RWPE1 (cell line): ENCODE measurements around the gene DDHD1.
"Not testable (repeated sequence)": the region's sequence is repeated elsewhere in the genome, so short reads cannot be mapped to it uniquely, and the experiment has no call there.

Experiments used
- CTCF ChIA-PET: fragments of 350-600 bp; sonication (Branson Sonifier 250); formaldehyde crosslinking; extraction: SDS; loops from one replicate; lab custom pipeline; 2021; lab: Yijun Ruan, JAX
- POLR2A ChIA-PET: fragments of 400-600 bp; formaldehyde crosslinking; extraction: SDS; loops from one replicate; lab custom pipeline; 2020; ENCODE audit warnings: antibody characterized with exemption; ENCODE audit not compliant: low non-redundant PET; lab: Yijun Ruan, JAX
- DNase-seq: peaks from one replicate; pipeline ENCODE4 v3.0.0; 2012; ENCODE audit warnings: low spot score
- H3K27ac ChIP-seq: fragments of 450-650 bp; 2 replicates; pipeline ENCODE4 v1.5.1; 2017
- TF ChIP-seq, protein P1 (sequence below): fragments of 450-650 bp; conservative IDR thresholded peaks from 2 replicates; pipeline ENCODE4 v1.5.1; 2017; ENCODE audit warnings: low read depth, mild to moderate bottlenecking

DDHD1 gene

DNA sequence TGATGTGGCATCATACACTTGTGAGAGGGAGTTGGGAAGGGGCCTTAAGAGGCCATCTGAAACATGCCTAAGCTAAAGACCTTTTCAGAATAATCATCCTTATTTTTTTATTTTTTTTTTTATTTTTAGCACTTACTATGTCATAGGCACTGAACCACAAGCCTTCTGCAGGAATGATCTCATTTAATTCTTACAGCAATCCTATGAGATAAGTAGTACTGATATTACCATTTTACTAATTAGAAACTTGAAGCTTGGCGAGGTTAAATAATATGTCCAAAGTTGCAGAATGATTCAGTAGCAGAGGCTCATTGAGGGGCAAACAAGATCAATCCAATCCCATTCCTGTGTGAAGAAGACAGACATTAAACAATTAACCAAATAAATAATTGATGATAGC is 33.4 kb upstream of the DDHD1 start:
- POLR2A ChIA-PET = no interaction called here
- CTCF ChIA-PET = no interaction called here
- H3K27ac ChIP-seq = no peak overlapping the region
- DNase-seq = no peak
- TF ChIP-seq, protein P1, sequence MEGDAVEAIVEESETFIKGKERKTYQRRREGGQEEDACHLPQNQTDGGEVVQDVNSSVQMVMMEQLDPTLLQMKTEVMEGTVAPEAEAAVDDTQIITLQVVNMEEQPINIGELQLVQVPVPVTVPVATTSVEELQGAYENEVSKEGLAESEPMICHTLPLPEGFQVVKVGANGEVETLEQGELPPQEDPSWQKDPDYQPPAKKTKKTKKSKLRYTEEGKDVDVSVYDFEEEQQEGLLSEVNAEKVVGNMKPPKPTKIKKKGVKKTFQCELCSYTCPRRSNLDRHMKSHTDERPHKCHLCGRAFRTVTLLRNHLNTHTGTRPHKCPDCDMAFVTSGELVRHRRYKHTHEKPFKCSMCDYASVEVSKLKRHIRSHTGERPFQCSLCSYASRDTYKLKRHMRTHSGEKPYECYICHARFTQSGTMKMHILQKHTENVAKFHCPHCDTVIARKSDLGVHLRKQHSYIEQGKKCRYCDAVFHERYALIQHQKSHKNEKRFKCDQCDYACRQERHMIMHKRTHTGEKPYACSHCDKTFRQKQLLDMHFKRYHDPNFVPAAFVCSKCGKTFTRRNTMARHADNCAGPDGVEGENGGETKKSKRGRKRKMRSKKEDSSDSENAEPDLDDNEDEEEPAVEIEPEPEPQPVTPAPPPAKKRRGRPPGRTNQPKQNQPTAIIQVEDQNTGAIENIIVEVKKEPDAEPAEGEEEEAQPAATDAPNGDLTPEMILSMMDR = no peak

DNA sequence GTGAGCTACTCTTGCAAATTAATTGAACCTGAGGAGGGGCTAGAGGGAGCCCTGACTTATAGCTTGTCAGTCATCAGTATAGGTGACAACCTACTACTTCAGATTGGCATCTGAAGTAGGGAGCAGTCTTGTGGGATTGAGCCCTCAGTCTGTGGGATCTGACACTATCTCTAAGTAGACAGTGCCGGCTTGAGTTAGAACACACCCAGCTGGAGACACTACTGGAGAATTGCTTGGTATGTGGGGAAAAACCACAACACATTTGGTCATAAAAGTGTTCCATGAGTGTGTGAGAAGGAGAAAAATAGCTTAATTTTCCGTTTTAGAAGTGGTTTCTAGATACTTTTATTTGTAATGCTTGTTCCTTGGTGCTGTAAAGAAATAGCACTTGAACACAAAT is 30.5 kb upstream of the DDHD1 start:
- POLR2A ChIA-PET = no interaction called here
- CTCF ChIA-PET = interaction anchor here (0.7 kb wide), 1 partner anchor 34 kb away, joined by 3 read pairs; no protein-coding TSS in a partner anchor

DNA sequence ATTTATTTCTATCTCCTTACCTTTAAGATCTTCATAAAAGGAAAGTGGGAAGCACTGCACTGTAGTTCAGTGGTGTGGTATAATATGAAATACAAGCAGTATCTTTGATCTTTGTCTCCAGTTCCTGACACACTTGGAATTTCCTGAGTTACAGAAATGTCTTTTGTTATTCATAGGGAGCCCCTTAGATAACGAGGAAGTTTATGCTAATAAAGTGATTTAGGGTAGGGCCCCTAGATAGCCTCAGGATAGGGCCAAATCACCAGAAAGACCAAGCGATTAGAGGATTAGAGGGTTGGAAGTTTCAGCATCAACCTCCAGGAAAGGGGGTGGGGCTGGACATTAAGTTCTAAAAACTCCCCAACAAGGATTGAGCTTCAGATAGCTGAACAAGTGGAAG is 29.9 kb upstream of the DDHD1 start:
- DNase-seq = no peak
- TF ChIP-seq, protein P1 = no peak
- ChIA-PET POLR2A (no interaction called here), CTCF (interaction anchor here (0.7 kb wide), 1 partner anchor 34 kb away, joined by 3 read pairs; no protein-coding TSS in a partner anchor)
- no peak overlapping the region for H3K27ac ChIP-seq

More for the DNA sequence above, 30.5 kb upstream of the DDHD1 start:
- no peak overlapping the region for H3K27ac ChIP-seq
- TF ChIP-seq, protein P1 = no peak
- DNase-seq = no peak

DNA sequence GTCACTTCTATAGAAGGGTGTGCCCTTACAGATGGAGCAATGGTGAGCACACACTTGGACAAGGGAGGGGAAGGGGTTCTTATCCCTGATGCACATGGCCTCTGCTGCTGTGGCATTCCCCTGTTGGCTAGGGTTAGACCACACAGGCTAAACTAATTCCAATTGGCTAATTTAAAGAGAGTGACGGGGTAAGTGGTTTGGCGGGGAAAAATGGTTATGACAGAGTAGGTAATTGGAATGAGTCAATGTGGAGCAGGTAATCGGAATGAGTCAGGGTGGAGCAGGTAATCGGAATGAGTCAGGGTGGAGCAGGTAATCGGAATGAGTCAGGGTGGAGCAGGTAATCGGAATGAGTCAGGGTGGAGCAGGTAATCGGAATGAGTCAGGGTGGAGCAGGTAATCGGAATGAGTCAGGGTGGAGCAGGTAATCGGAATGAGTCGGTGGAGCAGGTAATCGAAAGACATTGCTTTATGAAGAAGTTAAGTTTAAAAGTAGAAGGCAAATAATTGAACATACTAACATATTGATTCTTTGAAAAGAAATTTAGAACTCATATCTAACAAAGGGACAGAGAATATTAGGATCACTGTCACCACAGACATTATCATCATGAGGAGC is 28.4 kb upstream of the DDHD1 start:
- CTCF ChIA-PET, POLR2A ChIA-PET: not testable (repeated sequence)

DNA sequence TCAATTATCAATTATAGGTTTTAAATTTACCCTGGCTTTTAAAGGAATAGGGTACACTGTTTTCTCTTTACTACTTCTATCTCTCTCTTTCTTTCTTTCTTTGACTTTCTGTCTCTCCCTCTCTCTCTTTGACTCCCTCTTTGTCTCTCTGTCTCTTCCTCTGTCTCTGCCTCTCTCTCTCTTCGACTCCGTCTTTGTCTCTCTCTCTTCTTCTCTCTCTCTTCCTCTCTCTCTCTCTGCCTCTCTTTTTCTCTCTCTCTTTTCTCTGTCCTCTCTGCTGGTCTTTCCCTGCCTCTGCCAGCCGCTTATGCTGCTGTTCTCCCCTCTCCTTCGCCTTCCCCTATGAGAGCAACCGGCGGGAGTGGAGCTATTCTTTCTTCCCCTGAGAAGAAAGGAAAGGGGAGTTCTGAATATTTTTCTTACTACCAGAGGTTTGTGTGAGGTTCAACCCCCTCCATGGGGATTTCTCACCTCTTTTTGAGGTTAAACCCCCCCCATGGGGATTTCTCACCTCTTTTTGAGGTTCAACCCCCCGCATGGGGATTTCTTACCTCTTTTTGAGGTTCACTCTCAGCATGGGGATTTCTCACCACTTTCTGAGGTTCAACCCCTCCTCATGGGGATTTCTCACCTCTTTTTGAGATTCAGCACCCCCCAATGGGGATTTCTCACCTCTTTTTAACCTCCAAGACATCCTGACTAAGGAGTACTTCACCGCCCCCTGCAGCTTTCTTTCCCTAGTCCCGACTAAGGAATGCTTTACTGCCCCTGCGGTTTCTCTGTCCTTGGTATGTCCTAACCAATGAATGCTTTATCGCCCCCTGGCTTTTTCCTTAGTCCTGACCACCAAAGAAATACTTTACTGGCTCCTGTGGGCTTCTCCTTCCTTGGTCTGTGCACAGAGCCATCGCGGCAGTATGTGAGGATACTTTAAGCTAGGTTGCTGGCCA is 27.4 kb upstream of the DDHD1 start:
- CTCF ChIA-PET = interaction anchor here (0.7 kb wide), 1 partner anchor 460 kb away, joined by 4 read pairs; no protein-coding TSS in a partner anchor
- H3K27ac ChIP-seq = no peak overlapping the region
- TF ChIP-seq, protein P1 = no peak
- POLR2A ChIA-PET = no interaction called here
- DNase-seq = no peak

More for the DNA sequence above, 28.4 kb upstream of the DDHD1 start:
- not testable (repeated sequence) for H3K27ac ChIP-seq, DNase-seq

DNA sequence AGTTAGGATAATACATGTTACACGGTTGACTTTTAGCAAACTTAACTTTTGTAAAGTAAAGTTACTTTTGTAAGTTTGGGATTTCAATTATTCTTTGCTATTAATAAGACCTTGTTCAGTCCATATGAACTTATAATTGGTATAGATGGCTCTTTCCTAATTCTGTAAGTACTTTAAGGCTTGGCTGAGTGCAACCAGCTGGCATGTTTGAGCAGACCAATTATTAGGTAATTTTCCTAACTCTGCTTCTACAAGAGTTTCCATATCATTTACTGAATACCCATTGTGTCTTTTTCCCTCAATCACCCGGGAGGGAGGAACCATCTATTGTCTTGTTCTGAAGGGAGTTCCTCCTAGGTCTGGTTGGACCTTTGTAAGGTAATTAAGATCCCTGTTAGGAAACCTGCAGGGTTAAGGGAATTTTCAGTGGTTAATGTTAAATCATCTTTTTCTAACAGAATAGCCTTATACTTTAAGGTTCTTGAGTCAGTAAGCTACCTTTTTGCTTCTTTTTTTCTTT is 26.4 kb upstream of the DDHD1 start:
- POLR2A ChIA-PET, H3K27ac ChIP-seq, DNase-seq: not testable (repeated sequence)
- CTCF ChIA-PET = interaction anchor here (0.7 kb wide), 1 partner anchor 459 kb away, joined by 4 read pairs; no protein-coding TSS in a partner anchor

DNA sequence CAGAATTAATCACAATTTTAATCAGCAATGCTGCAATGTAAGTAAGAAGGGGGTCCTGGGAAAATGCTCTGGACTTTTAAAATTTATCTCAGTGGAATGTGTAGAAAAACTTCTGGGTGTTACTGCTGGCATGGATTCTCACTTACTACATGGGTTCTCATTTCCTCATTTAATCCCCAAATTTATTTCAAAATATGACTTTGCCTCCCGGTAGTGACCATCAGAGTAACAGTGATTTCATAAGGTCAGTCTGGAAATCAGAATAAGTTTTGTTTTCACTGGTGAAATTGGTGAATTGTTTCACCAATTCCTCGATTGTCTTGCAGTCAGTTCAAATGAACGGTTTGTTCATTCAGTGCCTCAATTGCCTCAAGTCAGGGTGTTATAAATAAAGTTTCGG is 22.3 kb upstream of the DDHD1 start:
- CTCF ChIA-PET = no interaction called here
- POLR2A ChIA-PET = no interaction called here

More for the DNA sequence above, 22.3 kb upstream of the DDHD1 start:
- TF ChIP-seq, protein P1 = no peak
- no peak overlapping the region for H3K27ac ChIP-seq
- no peak for DNase-seq
